Stimulated activated CD4-positive, alpha-beta T cell treated with anti-CD3 and anti-CD28 coated beads, Interleukin-2, amount 100 ng/mL, for 24 hours (primary cell): ENCODE data around the gene HMOX1.

Source experiments
- DNase-seq, 2 donors: peaks; one replicate each; pipeline ENCODE4 v3.0.0-alpha.2; 2020

The HMOX1 gene

GRCh38 chr22:35380537-35381423 lies at the start of gene HMOX1:
TSS of gene HMOX1 (plus strand) at chr22:35381096. CDS start at chr22:35381174, 78 bp downstream.
- DNase-seq: peak; percentile 47 to 66

GRCh38 chr22:35332278-35332677 lies 48.6 kb upstream of the HMOX1 start:
- DNase-seq: no peak

- DNase-seq: no peak
Observed at GRCh38 chr22:35333220-35333619, 47.7 kb upstream of the HMOX1 start.

- peak in 1 of 2 donors; percentile 58 for DNase-seq
Observed at GRCh38 chr22:35334004-35334403, 46.9 kb upstream of the HMOX1 start.

- no peak for DNase-seq
Observed at GRCh38 chr22:35335468-35335867, 45.4 kb upstream of the HMOX1 start.

- DNase-seq: no peak
Observed at GRCh38 chr22:35335936-35336781, 44.7 kb upstream of the HMOX1 start.

GRCh38 chr22:35337932-35338331 lies 43.0 kb upstream of the HMOX1 start:
- DNase-seq: no peak

- DNase-seq: no peak
Observed at GRCh38 chr22:35341090-35341874, 39.6 kb upstream of the HMOX1 start.

GRCh38 chr22:35342390-35342789 lies 38.5 kb upstream of the HMOX1 start:
- DNase-seq: no peak

- no peak for DNase-seq
Observed at GRCh38 chr22:35343664-35344550, 37.0 kb upstream of the HMOX1 start.

- DNase-seq: no peak
Observed at GRCh38 chr22:35344956-35345690, 35.8 kb upstream of the HMOX1 start.

- no peak for DNase-seq
Observed at GRCh38 chr22:35345808-35346505, 34.9 kb upstream of the HMOX1 start.

- DNase-seq: no peak
Observed at GRCh38 chr22:35346596-35347220, 34.2 kb upstream of the HMOX1 start.

- no peak for DNase-seq
Observed at GRCh38 chr22:35347462-35347861, 33.4 kb upstream of the HMOX1 start.

- DNase-seq: no peak
Observed at GRCh38 chr22:35348026-35348590, 32.8 kb upstream of the HMOX1 start.

GRCh38 chr22:35348703-35349102 lies 32.2 kb upstream of the HMOX1 start:
- no peak for DNase-seq

GRCh38 chr22:35349368-35349703 lies 31.6 kb upstream of the HMOX1 start:
- DNase-seq: no peak

- DNase-seq: no peak
Observed at GRCh38 chr22:35349704-35350538, 31.0 kb upstream of the HMOX1 start.
